Measurements from ENCODE around the gene LATS2.

Gene LATS2

DNA sequence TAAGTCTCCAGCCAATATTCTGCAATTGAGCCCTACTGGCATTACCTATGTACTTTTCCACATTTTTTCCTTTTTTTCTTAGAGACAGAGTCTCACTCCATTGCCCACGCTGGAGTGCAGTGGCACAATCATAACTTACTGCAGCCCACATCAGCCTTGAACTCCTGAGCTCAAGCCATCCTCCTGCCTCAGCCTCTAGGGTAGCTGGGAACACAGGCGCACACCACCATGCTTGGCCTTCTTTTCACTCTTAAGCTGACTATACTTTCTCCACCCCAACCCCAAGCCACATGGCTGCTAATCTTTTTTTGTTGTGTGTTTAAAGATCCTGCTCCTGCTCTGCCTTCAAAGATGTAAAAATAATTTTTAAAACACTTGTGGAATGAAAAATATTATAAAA lies 1.6 kb upstream of the LATS2 start:
- no peak for DNase-seq (ENCODE audit: low read depth in 1 of 2, low spot score in 1 of 2)
- TF ChIP-seq GABPA (IDR thresholded peaks at IDR 0.05; ENCODE audit: low read depth) (no peak), POLR2AphosphoS5 (IDR thresholded peaks at IDR 0.05; ENCODE audit: low read depth) (no peak), SPI1 (IDR thresholded peaks at IDR 0.05; ENCODE audit: borderline replicate concordance, low read depth) (no peak)
- TF ChIP-seq, protein P1, sequence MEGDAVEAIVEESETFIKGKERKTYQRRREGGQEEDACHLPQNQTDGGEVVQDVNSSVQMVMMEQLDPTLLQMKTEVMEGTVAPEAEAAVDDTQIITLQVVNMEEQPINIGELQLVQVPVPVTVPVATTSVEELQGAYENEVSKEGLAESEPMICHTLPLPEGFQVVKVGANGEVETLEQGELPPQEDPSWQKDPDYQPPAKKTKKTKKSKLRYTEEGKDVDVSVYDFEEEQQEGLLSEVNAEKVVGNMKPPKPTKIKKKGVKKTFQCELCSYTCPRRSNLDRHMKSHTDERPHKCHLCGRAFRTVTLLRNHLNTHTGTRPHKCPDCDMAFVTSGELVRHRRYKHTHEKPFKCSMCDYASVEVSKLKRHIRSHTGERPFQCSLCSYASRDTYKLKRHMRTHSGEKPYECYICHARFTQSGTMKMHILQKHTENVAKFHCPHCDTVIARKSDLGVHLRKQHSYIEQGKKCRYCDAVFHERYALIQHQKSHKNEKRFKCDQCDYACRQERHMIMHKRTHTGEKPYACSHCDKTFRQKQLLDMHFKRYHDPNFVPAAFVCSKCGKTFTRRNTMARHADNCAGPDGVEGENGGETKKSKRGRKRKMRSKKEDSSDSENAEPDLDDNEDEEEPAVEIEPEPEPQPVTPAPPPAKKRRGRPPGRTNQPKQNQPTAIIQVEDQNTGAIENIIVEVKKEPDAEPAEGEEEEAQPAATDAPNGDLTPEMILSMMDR (IDR thresholded peaks at IDR 0.05; ENCODE audit: insufficient read depth, low read length), result no peak
- TF ChIP-seq, protein P2, sequence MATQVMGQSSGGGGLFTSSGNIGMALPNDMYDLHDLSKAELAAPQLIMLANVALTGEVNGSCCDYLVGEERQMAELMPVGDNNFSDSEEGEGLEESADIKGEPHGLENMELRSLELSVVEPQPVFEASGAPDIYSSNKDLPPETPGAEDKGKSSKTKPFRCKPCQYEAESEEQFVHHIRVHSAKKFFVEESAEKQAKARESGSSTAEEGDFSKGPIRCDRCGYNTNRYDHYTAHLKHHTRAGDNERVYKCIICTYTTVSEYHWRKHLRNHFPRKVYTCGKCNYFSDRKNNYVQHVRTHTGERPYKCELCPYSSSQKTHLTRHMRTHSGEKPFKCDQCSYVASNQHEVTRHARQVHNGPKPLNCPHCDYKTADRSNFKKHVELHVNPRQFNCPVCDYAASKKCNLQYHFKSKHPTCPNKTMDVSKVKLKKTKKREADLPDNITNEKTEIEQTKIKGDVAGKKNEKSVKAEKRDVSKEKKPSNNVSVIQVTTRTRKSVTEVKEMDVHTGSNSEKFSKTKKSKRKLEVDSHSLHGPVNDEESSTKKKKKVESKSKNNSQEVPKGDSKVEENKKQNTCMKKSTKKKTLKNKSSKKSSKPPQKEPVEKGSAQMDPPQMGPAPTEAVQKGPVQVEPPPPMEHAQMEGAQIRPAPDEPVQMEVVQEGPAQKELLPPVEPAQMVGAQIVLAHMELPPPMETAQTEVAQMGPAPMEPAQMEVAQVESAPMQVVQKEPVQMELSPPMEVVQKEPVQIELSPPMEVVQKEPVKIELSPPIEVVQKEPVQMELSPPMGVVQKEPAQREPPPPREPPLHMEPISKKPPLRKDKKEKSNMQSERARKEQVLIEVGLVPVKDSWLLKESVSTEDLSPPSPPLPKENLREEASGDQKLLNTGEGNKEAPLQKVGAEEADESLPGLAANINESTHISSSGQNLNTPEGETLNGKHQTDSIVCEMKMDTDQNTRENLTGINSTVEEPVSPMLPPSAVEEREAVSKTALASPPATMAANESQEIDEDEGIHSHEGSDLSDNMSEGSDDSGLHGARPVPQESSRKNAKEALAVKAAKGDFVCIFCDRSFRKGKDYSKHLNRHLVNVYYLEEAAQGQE (IDR thresholded peaks at IDR 0.05; ENCODE audit: insufficient replicate concordance, low read depth), result no peak
- no peaks in the 10 kb centered on the region for H3K27me3 ChIP-seq (ENCODE audit: insufficient read depth, poor library complexity, severe bottlenecking)
- no peak overlapping the region for H3K4me3 ChIP-seq (replicated peaks; ENCODE audit: insufficient read depth, low read length)
- H3K27ac ChIP-seq (replicated peaks), result no peak overlapping the region

DNA sequence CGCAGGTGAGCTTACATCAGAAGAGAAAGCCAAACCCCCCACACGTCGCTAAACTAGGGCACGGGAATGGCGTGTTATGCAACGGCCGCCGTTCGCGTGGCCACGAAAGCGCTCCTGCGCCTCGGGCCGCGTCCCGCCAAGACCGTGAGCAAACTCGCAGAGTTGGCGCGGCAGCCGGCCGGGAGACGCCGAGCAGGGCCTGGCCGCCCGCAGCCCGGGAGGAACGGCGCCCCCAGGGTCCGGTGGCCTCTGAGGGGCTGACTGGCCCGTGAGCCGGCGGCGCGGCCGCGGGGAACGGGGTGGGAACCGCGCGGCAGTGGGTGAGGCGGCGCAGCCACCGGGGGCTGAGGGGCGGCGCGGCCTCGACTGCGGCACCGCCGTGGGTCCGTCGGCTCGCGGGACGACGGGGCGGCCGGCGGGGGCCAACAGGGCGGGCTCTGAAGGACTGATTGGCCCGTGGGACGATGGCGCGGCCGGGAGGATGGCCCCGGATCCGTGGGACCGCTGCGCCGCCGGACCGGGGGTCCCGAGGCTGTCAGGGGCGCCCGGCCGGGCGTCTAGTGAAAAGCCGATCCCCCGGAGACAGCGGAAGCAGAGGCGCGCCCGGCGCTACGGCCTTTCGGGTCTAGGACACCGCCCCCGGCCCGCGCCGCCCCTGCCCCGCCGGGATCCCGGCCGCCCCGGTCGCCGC lies 903 bp downstream of the LATS2 start:
- Histone ChIP-seq H3K4me3 (replicated peaks; ENCODE audit: insufficient read depth, low read length) (peak overlapping the region; percentile 74), H3K27ac (replicated peaks) (no peak overlapping the region)
- TF ChIP-seq, protein P2 (IDR thresholded peaks at IDR 0.05; ENCODE audit: insufficient replicate concordance, low read depth), result no peak
- TF ChIP-seq SPI1 (IDR thresholded peaks at IDR 0.05; ENCODE audit: borderline replicate concordance, low read depth) (no peak), POLR2AphosphoS5 (IDR thresholded peaks at IDR 0.05; ENCODE audit: low read depth) (no peak), GABPA (IDR thresholded peaks at IDR 0.05; ENCODE audit: low read depth) (no peak)
- TF ChIP-seq, protein P1 (IDR thresholded peaks at IDR 0.05; ENCODE audit: insufficient read depth, low read length), result no peak

DNA sequence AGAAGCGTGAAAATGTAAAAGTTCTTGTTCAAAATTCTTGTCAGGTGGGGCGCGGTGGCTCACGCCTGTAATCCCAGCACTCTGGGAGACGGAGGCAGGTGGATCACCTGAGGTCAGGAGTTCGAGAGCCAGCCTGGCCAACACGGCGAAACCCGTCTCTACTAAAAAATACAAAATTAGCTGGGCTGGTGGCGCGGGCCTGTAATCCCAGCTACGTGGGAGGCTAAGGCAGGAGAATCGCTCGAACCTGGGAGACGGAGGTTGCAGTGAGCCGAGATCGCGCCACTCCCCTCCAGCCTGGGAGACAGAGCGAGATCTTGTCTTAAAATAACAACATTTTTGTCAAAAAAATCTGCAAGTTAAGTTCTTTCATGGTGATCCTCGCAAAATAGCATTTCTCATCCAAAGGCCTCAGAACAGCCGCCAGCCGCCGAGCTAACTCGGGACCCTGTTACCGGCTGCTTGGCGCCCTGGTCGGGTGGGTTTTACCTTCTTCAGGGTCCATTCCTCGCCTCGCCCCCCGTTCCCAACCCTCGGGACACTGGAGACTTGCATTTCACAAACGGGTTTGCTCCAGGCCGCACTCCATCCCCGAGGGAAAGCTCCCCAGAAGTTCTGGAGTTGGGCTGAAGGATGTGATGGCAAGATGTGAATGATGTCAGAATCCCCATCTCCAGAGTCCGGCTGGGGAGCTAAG lies 1.6 kb downstream of the LATS2 start:
- H3K4me3 ChIP-seq (replicated peaks; ENCODE audit: insufficient read depth, low read length), result peak overlapping the region; percentile 74
- no peak for DNase-seq (ENCODE audit: low read depth in 1 of 2, low spot score in 1 of 2)
- no peak overlapping the region for H3K27ac ChIP-seq (replicated peaks)
- no peak for TF ChIP-seq POLR2AphosphoS5 (IDR thresholded peaks at IDR 0.05; ENCODE audit: low read depth)
- no peaks in the 10 kb centered on the region for H3K27me3 ChIP-seq (ENCODE audit: insufficient read depth, poor library complexity, severe bottlenecking)

More for the DNA sequence above, 903 bp downstream of the LATS2 start:
- no peaks in the 10 kb centered on the region for H3K27me3 ChIP-seq (ENCODE audit: insufficient read depth, poor library complexity, severe bottlenecking)
- DNase-seq (ENCODE audit: low read depth in 1 of 2, low spot score in 1 of 2), result no peak

DNA sequence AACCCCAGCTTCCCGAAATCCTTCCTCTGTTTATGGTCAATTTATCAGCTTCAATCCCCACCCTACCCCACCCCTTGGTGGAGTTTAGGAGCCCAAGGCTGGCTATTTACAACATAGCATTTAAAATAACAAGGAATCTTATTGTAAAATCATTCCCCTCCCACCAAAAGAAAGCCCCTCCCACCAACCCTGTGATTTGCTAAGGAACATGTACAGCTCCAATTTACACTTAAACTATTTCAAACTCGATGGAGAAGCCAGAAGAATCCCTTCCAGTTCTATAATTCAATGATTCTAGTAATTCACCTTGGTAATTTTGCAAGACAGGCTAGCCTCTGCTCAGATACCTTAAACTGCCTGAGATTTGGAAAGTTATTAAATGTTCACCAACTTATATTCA lies 3.0 kb downstream of the LATS2 start:
- Histone ChIP-seq H3K27ac (replicated peaks) (no peak overlapping the region), H3K27me3 (ENCODE audit: insufficient read depth, poor library complexity, severe bottlenecking) (no peaks in the 10 kb centered on the region), H3K4me3 (replicated peaks; ENCODE audit: insufficient read depth, low read length) (no peak overlapping the region)
- DNase-seq (ENCODE audit: low read depth in 1 of 2, low spot score in 1 of 2), result no peak
- TF ChIP-seq, protein P2 (IDR thresholded peaks at IDR 0.05; ENCODE audit: insufficient replicate concordance, low read depth), result no peak
- TF ChIP-seq, protein P1 (IDR thresholded peaks at IDR 0.05; ENCODE audit: insufficient read depth, low read length), result no peak
- TF ChIP-seq SPI1 (IDR thresholded peaks at IDR 0.05; ENCODE audit: borderline replicate concordance, low read depth) (no peak), POLR2AphosphoS5 (IDR thresholded peaks at IDR 0.05; ENCODE audit: low read depth) (no peak), GABPA (IDR thresholded peaks at IDR 0.05; ENCODE audit: low read depth) (no peak)
